Measurements from ENCODE around the gene CRYBG1. TPM values are rescaled to one million over a fixed set of nuclear protein-coding genes. Genes with fewer than 3 reads are reported as not detected.

The CRYBG1 gene
- total RNA-seq, 2 donors from 2014 or later: 10.1 to 11.5 TPM

DNA sequence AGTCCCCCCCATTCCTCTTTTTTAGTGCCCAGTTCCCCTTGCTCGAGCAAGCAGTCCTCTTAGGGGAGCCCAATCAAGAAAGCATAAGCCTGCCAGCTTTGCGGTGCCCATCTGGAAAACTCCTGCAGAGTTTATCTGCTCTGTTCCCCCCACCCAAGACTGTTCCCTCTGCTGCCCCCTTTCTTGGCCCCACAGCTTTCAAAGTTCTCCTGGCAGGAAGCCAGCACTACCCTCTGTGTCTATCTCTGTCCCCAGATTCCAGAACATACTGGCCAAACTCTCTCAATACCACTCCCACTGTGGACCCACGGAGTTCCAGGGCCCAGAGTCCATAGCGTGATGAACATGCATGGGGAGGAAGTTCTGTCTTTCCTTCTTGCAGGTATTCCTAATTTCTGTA, 55.4 kb downstream of the CRYBG1 start:
- TF ChIP-seq, protein P1, sequence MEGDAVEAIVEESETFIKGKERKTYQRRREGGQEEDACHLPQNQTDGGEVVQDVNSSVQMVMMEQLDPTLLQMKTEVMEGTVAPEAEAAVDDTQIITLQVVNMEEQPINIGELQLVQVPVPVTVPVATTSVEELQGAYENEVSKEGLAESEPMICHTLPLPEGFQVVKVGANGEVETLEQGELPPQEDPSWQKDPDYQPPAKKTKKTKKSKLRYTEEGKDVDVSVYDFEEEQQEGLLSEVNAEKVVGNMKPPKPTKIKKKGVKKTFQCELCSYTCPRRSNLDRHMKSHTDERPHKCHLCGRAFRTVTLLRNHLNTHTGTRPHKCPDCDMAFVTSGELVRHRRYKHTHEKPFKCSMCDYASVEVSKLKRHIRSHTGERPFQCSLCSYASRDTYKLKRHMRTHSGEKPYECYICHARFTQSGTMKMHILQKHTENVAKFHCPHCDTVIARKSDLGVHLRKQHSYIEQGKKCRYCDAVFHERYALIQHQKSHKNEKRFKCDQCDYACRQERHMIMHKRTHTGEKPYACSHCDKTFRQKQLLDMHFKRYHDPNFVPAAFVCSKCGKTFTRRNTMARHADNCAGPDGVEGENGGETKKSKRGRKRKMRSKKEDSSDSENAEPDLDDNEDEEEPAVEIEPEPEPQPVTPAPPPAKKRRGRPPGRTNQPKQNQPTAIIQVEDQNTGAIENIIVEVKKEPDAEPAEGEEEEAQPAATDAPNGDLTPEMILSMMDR (IDR thresholded peaks at IDR 0.05): no peak
- TF ChIP-seq POLR2A (IDR thresholded peaks at IDR 0.05): no peak
- WGBS, 2 donors: 79 to 85% methylated on average over 4 of the region's 4 CpGs
- ATAC-seq: no peak
- DNase-seq: no peak
- intact Hi-C loops (cut with DNase I): no loop called here
- H3K27ac ChIP-seq: no peak overlapping the region
- H3K9me3 ChIP-seq: no peaks in the 10 kb centered on the region
- no peaks in the 10 kb centered on the region for H3K36me3 ChIP-seq (replicated peaks in 1 of 2; ENCODE audit: insufficient read depth in 1 of 2, low read depth in 2 of 2)
- no peak overlapping the region for H3K4me3 ChIP-seq
- no peaks in the 10 kb centered on the region for H3K27me3 ChIP-seq
- peaks cover 11% of the 10 kb centered on the region for H3K4me1 ChIP-seq

DNA sequence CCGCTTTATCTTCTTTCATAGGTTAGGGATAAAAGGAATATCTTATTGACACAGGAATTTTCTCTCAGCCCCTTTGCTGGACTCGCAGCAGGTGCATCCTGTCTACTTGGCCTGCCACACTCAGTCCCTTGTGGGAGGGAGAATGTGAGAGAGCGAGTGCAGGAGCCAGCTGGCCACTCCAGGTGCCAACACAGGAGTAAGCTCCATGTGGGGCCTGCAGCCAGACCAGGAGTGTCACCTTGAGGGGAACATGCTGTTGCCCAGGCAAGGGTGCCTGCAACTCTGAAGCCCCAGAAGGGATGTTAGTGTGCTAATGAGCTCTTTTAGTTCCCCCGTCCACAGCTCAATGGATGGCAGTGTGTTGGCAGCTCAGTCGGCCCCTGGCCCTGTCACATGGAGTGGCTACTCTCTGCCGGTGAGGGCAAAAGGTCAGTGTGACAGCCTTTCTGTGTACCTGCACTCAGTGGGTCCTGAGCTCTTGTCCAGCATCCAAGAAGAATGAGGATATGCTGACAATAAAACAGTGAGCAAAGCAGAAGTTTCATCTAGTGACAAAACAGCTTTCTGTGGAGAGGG, 57.1 kb downstream of the CRYBG1 start:
- peak in 2 of 4 donors; percentile 12 to 31 for DNase-seq

DNA sequence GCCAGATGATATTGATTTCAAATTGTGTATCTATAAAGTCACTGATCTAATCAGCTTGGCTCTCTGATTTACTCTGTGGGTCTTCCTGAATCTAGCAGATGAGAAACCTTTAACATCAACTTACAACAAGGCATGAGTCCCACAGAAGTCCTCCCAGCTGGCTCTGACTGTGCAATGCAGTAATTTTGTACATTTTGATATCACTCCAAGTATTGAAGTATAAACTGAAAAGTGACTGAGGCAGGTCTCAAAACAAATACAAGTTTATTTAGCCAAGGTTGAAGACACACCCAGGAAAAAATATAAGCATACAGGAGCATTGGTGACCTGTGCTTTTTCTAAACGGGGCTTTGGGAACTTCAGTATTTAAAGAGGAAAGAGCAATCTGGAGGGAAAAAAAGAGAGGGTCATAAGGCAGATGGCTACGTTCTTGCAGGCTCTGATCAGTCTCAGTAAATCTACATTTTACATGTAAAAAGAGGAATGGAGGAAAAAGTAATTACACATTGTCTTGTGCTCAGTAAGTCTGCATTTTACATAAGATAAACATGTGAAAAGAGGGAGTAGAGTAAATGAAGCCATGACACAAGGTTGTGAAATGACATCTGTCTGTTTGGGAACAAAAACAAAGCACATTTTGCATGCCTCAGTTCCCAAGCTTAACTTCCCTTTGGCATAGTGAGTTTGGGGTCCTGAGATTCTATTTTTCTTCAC, 59.5 kb downstream of the CRYBG1 start:
- no peak overlapping the region for H3K27ac ChIP-seq
- H3K36me3 ChIP-seq (replicated peaks in 1 of 2; ENCODE audit: insufficient read depth in 1 of 2, low read depth in 2 of 2): no peaks in the 10 kb centered on the region
- no peaks in the 10 kb centered on the region for H3K27me3 ChIP-seq
- H3K9me3 ChIP-seq: no peaks in the 10 kb centered on the region
- intact Hi-C loops (cut with DNase I): no loop called here
- TF ChIP-seq POLR2A (IDR thresholded peaks at IDR 0.05): no peak
- TF ChIP-seq, protein P1 (IDR thresholded peaks at IDR 0.05): no peak
- 36 to 45% methylated on average over 2 of the region's 2 CpGs for WGBS, 2 donors
- ATAC-seq: no peak
- H3K4me1 ChIP-seq: no peaks in the 10 kb centered on the region
- no peak overlapping the region for H3K4me3 ChIP-seq
- no peak for DNase-seq

More for the DNA sequence above, 57.1 kb downstream of the CRYBG1 start:
- no peaks in the 10 kb centered on the region for H3K27me3 ChIP-seq
- 65 to 94% methylated on average over 5 to 6 of the region's 6 CpGs for WGBS, 2 donors
- H3K4me1 ChIP-seq: no peaks in the 10 kb centered on the region
- intact Hi-C loops (cut with DNase I): no loop called here
- no peak overlapping the region for H3K27ac ChIP-seq
- ATAC-seq: no peak
- no peaks in the 10 kb centered on the region for H3K36me3 ChIP-seq (replicated peaks in 1 of 2; ENCODE audit: insufficient read depth in 1 of 2, low read depth in 2 of 2)
- TF ChIP-seq, protein P1 (IDR thresholded peaks at IDR 0.05): no peak
- no peak for TF ChIP-seq POLR2A (IDR thresholded peaks at IDR 0.05)
- no peaks in the 10 kb centered on the region for H3K9me3 ChIP-seq
- H3K4me3 ChIP-seq: no peak overlapping the region

DNA sequence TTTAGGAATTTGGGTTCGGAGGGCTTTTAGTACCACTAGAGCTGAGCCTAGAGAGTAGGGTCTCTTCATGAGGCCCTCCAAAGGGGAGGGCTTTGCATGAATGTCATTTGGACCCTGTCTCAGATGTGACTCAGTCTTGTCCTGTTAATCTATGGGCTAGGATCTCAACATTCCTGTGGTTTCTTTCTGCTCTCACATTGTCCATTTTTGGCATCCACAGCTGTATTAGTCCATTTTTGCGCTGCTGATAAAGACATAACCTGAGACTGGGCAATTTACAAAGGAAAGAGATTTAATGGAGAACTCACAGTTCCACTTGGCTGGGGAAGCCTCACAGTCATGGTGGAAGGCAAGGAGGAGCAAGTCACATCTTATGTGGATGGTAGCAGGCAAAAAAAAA, 61.0 kb downstream of the CRYBG1 start:
- H3K36me3 ChIP-seq (replicated peaks in 1 of 2; ENCODE audit: insufficient read depth in 1 of 2, low read depth in 2 of 2): no peaks in the 10 kb centered on the region
- no peak for DNase-seq

More for the DNA sequence above, 61.0 kb downstream of the CRYBG1 start:
- Histone ChIP-seq H3K9me3 (no peaks in the 10 kb centered on the region), H3K27me3 (no peaks in the 10 kb centered on the region), H3K4me3 (no peak overlapping the region), H3K27ac (no peak overlapping the region), H3K4me1 (no peaks in the 10 kb centered on the region)
- TF ChIP-seq, protein P1 (IDR thresholded peaks at IDR 0.05): no peak
- TF ChIP-seq POLR2A (IDR thresholded peaks at IDR 0.05): no peak
- no peak for ATAC-seq
- intact Hi-C loops (cut with DNase I): no loop called here
- 94 to 100% methylated on average over 2 of the region's 2 CpGs for WGBS, 2 donors

Measured in body of pancreas (tissue), 4 donors.